ENCODE data around the gene RFX7. TPM values are rescaled to one million over a fixed set of nuclear protein-coding genes. Genes with fewer than 3 reads are reported as not detected.

RFX7 gene
- total RNA-seq, 2 experiments from 2014 or later: 22.5 to 23.6 TPM

GRCh38 chr15:56105855-56106254 is 137.8 kb downstream of the RFX7 start:
- Mint-ChIP-seq H3K36me3 (ENCODE audit: low read depth) (peaks cover 53% of the 10 kb centered on the region), H3K27ac (no peak overlapping the region), H3K4me1 (ENCODE audit: low read depth) (peaks cover 11% of the 10 kb centered on the region), H3K27me3 (no peaks in the 10 kb centered on the region), H3K9me3 (no peaks in the 10 kb centered on the region), H3K4me3 (no peak overlapping the region)
- H3K36me3 ChIP-seq (ENCODE audit: insufficient read depth, low read length): peaks cover 8% of the 10 kb centered on the region
- ChIA-PET POLR2A (no interaction called here), CTCF (no interaction called here)
- H3K4me1 ChIP-seq (ENCODE audit: insufficient read depth, low read length): no peaks in the 10 kb centered on the region
- H3K27me3 ChIP-seq (ENCODE audit: control insufficient read depth in 1 of 2, insufficient read depth in 2 of 2, low read length in 2 of 2): no peaks in the 10 kb centered on the region
- H3K4me3 ChIP-seq (ENCODE audit: low read length): no peak overlapping the region
- ATAC-seq (ENCODE audit: poor library complexity): no peak
- intact Hi-C loops (cut with DNase I, micrococcal nuclease): no loop called here
- no peak for TF ChIP-seq CTCF (IDR thresholded peaks at IDR 0.05)
- H3K27ac ChIP-seq (ENCODE audit: low read depth in 1 of 2, low read length in 2 of 2): no peak overlapping the region
- no peak for DNase-seq
- no peaks in the 10 kb centered on the region for H3K9me3 ChIP-seq (ENCODE audit: control insufficient read depth in 1 of 2, insufficient read depth in 1 of 2, low read length in 2 of 2)

GRCh38 chr15:56102441-56102840 is 141.2 kb downstream of the RFX7 start:
- Mint-ChIP-seq H3K4me1 (ENCODE audit: low read depth) (no peaks in the 10 kb centered on the region), H3K36me3 (ENCODE audit: low read depth) (peaks cover 64% of the 10 kb centered on the region), H3K9me3 (no peaks in the 10 kb centered on the region), H3K27ac (no peak overlapping the region), H3K4me3 (no peak overlapping the region), H3K27me3 (no peaks in the 10 kb centered on the region)
- ChIA-PET POLR2A (no interaction called here), CTCF (no interaction called here)
- Histone ChIP-seq H3K4me1 (ENCODE audit: insufficient read depth, low read length) (no peaks in the 10 kb centered on the region), H3K36me3 (ENCODE audit: insufficient read depth, low read length) (peaks cover 23% of the 10 kb centered on the region), H3K27me3 (ENCODE audit: control insufficient read depth in 1 of 2, insufficient read depth in 2 of 2, low read length in 2 of 2) (no peaks in the 10 kb centered on the region), H3K27ac (ENCODE audit: low read depth in 1 of 2, low read length in 2 of 2) (no peak overlapping the region), H3K4me3 (ENCODE audit: low read length) (no peak overlapping the region), H3K9me3 (ENCODE audit: control insufficient read depth in 1 of 2, insufficient read depth in 1 of 2, low read length in 2 of 2) (no peaks in the 10 kb centered on the region)
- intact Hi-C loops (cut with DNase I, micrococcal nuclease): no loop called here
- ATAC-seq (ENCODE audit: poor library complexity) (no peak), DNase-seq (no peak)
- TF ChIP-seq CTCF (IDR thresholded peaks at IDR 0.05): no peak

GRCh38 chr15:56099311-56099710 is 144.4 kb downstream of the RFX7 start:
- POLR2A ChIA-PET: no interaction called here
- Histone ChIP-seq H3K36me3 (ENCODE audit: insufficient read depth, low read length) (peaks cover 54% of the 10 kb centered on the region), H3K4me3 (ENCODE audit: low read length) (no peak overlapping the region), H3K4me1 (ENCODE audit: insufficient read depth, low read length) (no peaks in the 10 kb centered on the region), H3K27me3 (ENCODE audit: control insufficient read depth in 1 of 2, insufficient read depth in 2 of 2, low read length in 2 of 2) (no peaks in the 10 kb centered on the region), H3K9me3 (ENCODE audit: control insufficient read depth in 1 of 2, insufficient read depth in 1 of 2, low read length in 2 of 2) (no peaks in the 10 kb centered on the region), H3K27ac (ENCODE audit: low read depth in 1 of 2, low read length in 2 of 2) (no peak overlapping the region)
- Mint-ChIP-seq H3K4me3 (no peak overlapping the region), H3K9me3 (no peaks in the 10 kb centered on the region), H3K27ac (peak overlapping the region; percentile 39), H3K27me3 (no peaks in the 10 kb centered on the region), H3K4me1 (ENCODE audit: low read depth) (no peaks in the 10 kb centered on the region), H3K36me3 (ENCODE audit: low read depth) (peaks cover 86% of the 10 kb centered on the region)
- intact Hi-C loops (cut with DNase I, micrococcal nuclease): no loop called here
- ATAC-seq (ENCODE audit: poor library complexity) (no peak), DNase-seq (no peak)
- TF ChIP-seq CTCF (IDR thresholded peaks at IDR 0.05): no peak
- CTCF ChIA-PET: no interaction called here
